ENCODE data around the gene WWOX.

WWOX gene

GRCh38 chr16:78225919-78226318, 126.5 kb downstream of the WWOX start:
- DNase-seq (ENCODE audit: low spot score) = no peak

GRCh38 chr16:78227855-78228254, 128.4 kb downstream of the WWOX start:
- no peak for DNase-seq (ENCODE audit: low spot score)

GRCh38 chr16:78228704-78229103, 129.2 kb downstream of the WWOX start:
- DNase-seq (ENCODE audit: low spot score) = no peak

- DNase-seq (ENCODE audit: low spot score) = no peak
Observed at GRCh38 chr16:78230832-78231231, 131.4 kb downstream of the WWOX start.

DNA sequence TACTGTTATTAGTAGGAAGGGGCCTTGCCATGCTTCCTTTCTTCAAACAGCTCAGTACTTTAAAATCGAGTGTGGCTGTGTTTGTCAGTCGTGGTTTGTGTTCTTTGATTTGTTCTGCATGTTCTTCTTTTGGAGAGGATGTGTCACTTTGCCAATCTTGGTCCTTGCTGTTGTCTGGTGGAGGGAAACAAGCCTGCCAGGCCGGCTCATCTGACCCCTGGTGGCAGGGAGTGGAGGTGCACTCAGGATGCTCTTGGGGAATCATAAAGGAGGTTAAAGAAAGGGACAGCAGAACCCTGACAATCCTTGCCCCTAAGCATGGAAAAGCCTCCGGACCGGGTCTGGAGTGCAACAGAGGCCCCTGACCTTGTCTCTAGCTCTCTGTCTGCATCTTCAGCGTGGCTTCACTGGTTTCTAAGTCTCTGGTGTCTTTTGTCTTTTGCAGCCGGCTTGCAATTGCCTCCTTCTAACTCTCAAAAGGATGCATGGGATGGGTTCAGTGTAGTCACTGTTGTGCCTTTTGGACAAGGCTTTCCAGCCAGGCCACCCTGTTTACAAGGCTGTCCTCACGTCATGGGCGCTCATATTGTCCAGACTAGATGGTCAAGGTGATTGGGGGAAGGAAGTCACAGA, 135.8 kb downstream of the WWOX start:
- DNase-seq (ENCODE audit: low spot score) = peak; percentile 56

GRCh38 chr16:78235876-78236275, 136.4 kb downstream of the WWOX start:
- DNase-seq (ENCODE audit: low spot score) = no peak

DNA sequence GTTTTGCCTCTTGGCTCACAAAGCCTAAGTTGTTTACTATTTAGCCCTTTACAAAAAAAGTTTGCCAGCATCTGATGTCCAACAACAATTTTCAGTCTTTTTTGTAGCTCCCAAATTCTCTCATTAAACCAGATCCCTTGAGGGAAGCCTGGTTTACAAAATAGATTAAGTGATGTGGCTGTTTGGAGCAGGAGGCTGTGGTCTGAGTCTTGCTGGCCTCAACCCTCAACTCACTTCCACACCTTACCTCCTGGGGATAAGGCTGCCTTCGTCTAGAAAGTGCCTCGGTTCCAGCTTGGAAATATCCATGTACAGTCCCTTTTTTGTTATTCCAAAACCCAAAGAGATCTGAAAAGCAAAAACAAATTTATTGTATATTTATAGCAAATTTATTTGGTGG, 138.4 kb downstream of the WWOX start:
- no peak for DNase-seq (ENCODE audit: low spot score)

- DNase-seq (ENCODE audit: low spot score) = no peak
Observed at GRCh38 chr16:78240459-78241222, 141.2 kb downstream of the WWOX start.

DNA sequence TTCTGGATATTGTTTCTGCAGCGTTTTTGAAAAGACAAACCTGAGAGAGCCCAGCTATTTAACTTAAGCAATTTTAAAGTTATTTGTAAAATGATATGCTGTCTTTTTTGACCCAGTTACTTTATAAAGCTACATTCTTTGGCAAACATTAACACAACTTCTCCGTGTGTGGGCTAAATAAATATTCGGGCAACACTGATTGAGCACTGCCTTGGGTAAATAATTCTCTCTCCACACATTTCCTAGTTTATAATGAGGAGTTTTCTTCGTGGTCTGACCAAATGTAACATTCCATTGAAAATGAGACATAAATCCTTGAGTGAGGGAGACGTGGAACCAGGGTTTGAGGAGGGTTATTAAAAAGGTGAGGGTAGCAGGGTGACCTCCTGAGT, 142.8 kb downstream of the WWOX start:
- no peak for DNase-seq (ENCODE audit: low spot score)

DNA sequence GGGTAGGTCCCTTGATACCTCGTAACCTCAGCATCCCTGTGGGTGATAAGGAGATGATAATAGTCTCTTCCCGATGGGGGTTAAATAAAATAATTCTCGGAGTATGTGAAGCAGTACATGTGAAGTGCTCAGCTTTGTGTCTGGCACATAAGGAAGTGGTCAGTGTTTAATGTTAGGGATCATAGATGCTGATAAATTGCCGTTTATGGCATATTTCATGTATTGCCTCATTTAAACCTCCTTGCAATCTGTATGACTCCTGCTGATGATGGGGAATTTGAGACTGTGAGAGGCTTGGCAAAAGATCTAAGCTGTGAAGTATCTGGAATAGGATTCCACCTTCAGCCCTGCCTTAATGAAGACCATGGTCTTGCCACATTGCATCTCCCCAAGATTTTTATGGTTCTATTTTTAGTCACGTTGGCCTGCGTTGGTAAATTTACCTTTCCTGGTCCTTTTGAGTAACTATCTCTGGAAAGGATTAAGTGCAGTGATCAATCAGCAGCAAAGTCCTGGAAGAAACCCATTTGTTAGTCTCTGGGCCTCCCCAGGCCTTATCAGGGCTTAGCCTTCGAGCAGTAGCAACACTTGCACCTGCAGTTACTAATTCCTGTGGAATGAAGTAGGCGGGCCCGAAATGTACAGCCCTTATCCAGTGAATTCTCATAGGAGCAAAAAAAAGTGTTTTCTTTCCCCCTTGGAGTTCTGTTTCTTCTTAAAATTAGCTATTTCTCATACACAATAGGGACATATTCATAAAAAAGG, 144.9 kb downstream of the WWOX start:
- DNase-seq (ENCODE audit: low spot score) = no peak

DNA sequence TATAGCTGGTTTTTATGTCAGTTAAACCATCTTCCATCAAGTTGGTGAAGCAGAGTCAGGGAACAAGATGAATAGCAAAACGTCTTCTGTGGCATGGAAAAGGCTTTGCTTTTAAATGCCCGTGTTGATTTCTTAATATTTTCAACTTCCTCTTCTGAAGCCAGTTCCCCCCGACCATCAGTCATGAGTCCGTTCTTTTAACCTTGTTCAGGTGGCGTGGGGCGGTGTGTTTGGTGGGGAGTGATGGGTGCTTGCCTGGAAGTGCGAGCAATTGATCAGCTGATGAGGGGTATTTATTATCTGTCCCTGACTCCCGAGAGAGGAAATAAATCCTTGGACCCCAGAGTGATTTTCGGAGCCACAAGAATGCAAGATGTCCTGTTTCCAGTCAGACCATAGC, 147.1 kb downstream of the WWOX start:
- no peak for DNase-seq (ENCODE audit: low spot score)

GRCh38 chr16:78249056-78249455, 149.6 kb downstream of the WWOX start:
- no peak for DNase-seq (ENCODE audit: low spot score)

DNA sequence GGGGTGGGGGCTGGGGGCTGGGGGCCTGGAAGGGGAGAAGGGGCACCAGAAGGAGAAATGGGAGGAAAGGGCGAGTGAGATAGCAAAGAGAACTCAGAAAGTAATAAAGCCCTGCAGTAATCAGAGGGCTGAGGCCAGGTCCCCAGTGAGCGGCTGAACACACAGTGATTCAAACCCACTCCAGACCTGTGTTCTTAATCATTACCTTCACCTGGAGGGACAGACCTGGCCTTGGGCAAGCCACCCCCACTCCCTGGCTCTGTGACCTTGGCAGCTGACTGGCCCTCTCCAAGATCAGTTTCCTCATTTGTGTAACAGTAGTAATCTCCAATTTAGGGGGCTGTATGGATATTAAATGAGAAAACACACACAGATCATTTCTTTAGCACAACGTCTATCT, 150.4 kb downstream of the WWOX start:
- no peak for DNase-seq (ENCODE audit: low spot score)

DNA sequence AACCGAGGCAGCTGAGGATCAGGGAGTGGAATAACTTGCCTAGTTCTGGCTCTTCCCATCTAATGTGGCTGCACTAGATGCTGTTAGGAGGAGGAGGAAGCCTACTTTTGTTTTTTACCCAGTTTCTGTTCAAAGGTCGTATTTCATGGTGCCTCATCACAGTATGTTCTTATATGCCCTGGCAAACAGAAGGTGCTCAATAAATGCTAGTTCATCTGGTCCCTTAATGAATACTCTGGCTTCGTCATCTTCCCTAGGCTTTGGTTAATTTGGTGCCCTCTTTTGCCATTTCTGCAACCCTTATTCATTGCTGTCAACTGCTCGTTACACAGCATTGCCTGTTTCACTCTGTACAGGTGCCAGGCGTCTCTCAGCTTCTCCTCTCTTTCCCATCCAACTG, 151.7 kb downstream of the WWOX start:
- DNase-seq (ENCODE audit: low spot score) = no peak

GRCh38 chr16:78252757-78253156, 153.3 kb downstream of the WWOX start:
- no peak for DNase-seq (ENCODE audit: low spot score)

DNA sequence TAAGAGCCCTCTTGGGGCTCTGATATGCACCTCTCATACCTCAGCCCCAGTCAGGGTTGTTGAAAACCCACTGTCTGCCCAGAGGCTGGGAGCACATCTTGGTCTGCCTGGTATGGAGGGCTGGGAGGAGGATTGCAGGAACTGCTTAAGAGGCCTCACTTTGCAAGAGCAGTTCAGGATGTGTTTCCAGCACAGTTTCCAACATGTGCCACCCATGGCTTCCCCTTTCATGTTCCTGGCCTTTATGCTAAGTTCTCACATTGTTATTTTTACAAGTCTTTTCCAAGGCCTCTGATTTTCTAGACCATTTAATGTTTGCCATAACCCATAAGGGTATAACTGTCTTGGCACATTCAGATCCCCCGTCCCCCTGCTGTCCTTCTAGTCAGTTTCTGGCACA, 155.4 kb downstream of the WWOX start:
- no peak for DNase-seq (ENCODE audit: low spot score)

- DNase-seq (ENCODE audit: low spot score) = no peak
Observed at GRCh38 chr16:78256686-78257375, 157.4 kb downstream of the WWOX start.

DNA sequence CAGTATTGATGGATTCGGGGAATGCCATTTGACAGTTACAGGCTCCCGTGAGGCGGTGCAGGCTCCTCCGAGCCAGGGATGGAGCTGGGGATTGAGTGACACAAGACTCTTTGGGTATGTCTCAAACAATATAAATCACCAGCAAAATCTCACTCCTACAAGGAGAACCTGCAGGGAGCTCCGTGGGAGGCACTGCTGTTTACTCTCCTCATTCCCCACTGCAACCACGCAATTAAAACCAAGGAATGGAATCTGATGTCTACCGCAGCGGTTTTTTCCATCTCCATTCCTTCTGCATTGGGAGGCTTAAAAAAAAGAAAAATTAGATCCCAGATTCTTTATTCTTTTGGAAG, 157.9 kb downstream of the WWOX start:
- DNase-seq (ENCODE audit: low spot score) = no peak

- DNase-seq (ENCODE audit: low spot score) = no peak
Observed at GRCh38 chr16:78258375-78259065, 159.1 kb downstream of the WWOX start.

- no peak for DNase-seq (ENCODE audit: low spot score)
Observed at GRCh38 chr16:78259873-78260272, 160.4 kb downstream of the WWOX start.

DNA sequence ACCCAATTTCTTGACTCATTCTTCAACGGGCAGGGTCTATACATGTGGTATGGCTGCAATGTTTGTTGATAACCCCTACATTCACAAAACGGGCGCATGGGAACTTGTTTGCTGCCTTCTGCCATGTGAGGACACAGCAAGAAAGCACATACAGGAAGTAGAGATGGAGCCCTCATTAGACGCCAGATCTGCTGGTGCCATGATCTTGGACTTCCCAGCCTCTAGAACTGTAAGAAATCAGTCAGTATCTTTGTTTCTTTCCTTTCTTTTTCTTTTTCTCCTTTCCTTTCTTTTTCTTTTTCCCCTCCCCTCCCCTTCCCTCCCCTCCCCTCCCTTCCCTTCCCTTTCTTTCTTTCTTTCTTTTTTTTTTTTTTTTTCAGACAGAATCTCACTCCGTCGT, 165.2 kb downstream of the WWOX start:
- no peak for DNase-seq (ENCODE audit: low spot score)

- DNase-seq (ENCODE audit: low spot score) = no peak
Observed at GRCh38 chr16:78269256-78269655, 169.8 kb downstream of the WWOX start.
